HEK293 (cell line): ENCODE data around the gene EED.

Experiments used
- HOXA7 ChIP-seq: sonication (generic); formaldehyde crosslinking; IDR thresholded peaks from 2 replicates; pipeline ENCODE4 v1.8.1; 2022; ENCODE audit warnings: missing genetic modification reagents, borderline replicate concordance

Gene EED

DNA sequence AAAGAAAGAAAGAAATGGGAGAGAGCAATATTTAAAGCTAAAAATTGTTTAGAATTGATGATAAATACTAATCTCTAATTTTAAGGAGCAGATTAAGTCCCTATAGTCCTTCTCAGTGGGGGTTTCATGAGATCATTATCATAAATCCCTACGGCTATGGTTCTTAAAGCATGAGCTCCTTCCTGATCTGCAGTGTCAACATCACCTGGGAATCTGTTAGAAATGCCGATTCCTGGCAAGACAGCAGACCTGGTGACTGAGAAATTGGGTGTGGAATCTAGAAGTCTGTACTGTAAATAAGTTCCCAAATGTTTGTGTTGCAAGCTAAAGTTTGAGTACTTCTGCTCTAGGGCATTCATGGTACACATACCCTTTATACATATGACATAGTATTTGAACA lies 70.1 kb downstream of the EED start (continued):
- TF ChIP-seq HOXA7 (CRISPR knock-in tag): no peak
